Measurements from ENCODE around the gene MYL12B.

MYL12B gene

GRCh38 chr18:3236470-3236869 lies 25.5 kb upstream of the MYL12B start:
- DNase-seq, result no peak

DNA sequence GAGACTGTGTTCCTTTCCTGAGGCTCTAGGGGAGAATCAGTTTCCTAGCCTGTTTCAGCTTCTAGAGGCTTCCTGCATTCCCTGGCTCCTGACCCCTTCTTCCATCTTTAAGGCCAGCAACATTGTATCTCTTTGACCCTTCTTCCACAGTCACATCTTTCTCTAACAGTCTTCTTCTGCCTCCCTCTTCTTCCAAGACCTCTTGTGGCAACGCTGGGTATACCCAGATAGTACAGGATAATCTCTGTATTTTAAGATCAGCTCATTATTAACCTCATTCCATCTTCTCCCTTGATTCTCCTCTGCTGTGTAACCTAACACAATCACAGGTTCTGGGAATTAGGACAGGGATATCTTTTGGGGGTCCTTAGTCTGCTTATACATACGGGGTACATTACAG lies 23.2 kb upstream of the MYL12B start:
- no peak for DNase-seq

- no peak for DNase-seq
Measured at GRCh38 chr18:3245185-3245564, 16.8 kb upstream of the MYL12B start.

GRCh38 chr18:3245853-3246634 lies 15.9 kb upstream of the MYL12B start:
- DNase-seq, result peak; percentile 83

GRCh38 chr18:3246635-3247239 lies 15.2 kb upstream of the MYL12B start:
- no peak for DNase-seq

DNA sequence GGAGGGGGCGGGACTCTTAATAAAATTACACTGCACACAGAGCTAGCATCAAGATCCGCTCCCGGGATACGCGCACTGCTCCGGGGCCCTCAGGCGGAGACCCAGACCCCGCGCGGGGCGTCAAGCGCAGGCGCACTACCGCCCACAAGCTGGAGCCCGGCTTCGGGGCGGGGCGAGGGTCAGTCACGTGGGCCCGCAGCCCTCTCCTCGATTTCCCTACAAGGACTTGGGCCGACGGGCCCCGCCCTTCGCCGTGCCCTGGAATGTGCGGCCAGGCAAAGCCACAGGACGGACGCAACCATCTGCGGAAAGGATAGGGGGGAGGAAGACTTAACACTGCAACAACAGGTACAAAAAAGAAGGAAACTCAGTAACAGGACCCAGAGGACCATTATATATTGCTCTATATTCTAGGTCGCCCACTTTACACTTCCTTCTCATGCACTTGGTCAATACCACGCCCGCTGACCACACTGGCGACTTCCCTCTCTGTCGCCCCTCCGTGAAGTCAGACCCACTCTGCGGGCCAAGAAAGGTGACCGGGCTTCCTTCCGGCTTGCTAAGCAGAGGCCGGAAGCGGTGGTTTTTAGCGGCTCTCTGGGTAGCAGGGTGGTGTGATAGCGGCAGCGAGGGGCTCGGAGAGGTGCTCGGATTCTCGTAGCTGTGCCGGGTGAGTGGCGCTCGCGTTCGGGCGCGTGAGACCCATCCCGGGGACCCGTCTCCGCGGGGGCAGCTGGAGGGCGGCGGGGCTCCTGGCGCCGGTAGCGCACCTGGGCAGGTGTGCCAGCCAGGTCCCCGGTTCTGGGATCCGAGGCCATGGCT lies 14.5 kb upstream of the MYL12B start, which contains the start of gene MYL12A:
Gene MYL12A (plus strand): TSS at position 562 of the 822 bp plus-strand sequence. CDS start 5,447 bp downstream, outside the sequence.
- DNase-seq, result peak; percentile 98

DNA sequence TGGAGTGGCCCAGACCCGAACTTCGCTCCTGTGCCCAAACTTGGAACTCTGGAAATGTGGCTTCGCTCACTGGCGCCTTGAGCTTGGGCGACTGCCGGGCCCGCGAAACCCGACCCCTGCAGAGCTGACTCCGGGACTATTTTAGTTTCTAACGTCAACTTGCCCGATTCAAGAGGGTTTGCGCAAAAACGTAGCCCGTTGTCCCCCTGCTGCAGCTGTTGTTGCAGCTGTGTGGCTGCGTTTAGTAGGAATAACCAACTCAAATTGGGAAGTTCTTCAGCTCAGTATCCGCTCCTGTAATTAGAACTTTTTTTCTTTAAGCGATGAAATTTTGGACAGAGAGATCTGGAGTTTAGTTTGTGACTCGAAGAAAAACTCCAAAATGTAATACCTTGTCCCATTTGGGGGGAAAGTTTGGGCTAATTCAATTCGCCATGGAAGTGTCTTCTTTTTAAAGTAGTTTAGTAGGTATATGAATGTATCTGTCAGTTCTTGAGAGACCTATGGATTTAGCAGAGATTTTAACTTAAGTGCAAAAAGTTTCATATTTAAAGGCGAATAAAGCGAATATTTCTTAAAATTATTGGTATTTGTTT lies 13.8 kb upstream of the MYL12B start:
- DNase-seq, result no peak

DNA sequence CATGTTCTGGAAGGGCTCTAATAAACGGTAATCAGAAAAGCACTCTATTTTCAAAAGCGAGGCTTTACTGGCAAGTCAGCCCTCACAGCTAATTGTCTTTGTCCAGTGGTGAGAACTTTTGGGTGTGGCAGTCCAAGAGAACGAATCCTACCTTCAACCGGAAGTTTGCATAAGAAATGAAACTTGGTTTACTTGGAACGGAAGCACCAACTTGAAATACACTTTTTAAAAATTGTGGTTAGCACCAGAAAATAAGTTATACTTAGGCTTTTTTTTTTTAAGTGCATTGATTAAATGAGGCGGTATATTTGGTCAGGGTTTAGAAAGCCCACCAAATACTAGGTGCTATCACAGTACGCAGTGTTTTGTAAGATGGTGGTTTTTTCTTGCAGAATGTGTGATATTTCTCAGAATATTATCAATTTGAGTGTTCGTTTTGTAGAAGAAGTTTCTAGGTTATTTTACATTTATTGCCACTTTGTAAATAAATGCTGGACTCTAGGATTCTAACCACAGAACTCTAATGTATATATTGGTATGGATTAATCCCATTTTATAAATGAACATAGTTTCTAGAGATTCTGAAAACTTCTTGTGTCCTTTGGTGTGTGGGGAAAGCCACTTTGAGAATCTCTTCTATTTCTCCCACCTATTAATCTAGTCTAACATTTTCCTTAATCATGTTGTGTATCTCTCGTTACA lies 13.1 kb upstream of the MYL12B start:
- no peak for DNase-seq

DNA sequence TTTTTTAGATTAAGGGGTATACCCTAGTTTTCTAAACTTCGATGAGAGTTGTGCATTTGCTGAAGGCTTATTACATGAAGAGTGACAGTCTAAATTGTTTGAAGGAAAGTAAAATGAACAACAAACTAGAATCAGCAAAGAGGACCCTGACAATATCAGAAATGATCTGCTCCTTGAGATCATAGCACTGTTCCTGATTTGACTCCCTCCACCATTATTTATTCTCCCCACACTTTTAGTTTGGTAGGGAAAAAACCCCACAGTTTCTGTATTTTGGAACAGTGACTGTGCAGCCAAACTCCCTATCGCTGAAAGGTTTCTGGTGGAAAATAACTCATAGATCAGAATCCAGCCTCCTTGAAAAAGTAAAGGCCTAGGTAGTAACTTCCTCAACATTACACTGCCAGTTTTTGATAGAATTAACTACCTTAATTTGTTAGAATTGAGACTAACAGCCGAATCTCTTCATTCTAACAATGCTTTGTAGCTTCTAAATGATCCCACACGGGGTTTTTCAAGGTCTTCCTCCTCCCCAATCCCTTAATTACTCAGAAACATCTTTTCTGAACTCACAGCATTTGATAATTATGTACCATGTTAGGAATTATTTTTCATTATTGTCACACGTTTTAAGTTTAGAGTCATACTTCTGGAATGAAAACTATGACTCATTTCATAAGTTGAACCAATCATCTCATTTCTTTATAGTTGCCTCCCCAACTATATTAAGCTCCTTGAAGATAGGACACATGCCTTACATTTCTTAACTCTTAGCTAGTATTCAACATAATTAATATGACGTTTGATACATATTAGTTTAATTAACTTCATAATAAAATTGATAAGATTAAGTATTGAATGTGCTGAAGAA lies 11.5 kb upstream of the MYL12B start:
- DNase-seq, result no peak

DNA sequence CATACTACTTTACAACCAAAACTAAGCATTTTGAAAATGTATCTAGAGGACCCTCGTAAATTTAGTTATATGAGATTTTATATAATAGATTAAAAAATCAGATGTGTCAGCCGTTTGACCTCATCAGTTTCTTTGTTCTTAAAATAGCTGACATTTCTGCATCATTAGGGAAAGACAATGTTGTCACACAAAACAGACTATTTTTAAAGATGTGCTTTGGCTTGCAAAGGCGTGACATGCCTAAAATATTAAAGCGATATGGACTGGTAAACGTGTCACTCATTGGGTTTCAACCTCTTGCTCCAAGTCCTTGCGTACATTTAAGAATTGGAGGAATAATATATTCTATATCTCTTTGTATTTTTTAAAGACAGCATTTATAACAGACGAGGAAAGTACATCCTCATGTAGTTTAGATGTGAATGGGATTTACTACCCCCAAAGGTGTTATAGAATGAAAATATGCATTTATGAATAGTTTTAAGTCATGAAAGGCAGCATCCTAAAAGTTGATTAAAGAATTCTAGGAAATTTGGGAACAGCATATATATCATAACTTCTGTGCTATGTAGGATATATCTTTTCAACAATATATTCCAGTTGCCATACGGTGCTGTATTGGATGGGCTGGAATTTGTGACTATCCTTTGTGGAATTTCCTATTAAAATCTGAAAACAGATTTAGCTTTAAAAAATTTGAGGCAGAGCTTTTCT lies 10.5 kb upstream of the MYL12B start:
- DNase-seq, result no peak

GRCh38 chr18:3251963-3252277 lies 10.0 kb upstream of the MYL12B start:
- DNase-seq, result no peak

- DNase-seq, result no peak
Measured at GRCh38 chr18:3252843-3253242, 9.1 kb upstream of the MYL12B start.

DNA sequence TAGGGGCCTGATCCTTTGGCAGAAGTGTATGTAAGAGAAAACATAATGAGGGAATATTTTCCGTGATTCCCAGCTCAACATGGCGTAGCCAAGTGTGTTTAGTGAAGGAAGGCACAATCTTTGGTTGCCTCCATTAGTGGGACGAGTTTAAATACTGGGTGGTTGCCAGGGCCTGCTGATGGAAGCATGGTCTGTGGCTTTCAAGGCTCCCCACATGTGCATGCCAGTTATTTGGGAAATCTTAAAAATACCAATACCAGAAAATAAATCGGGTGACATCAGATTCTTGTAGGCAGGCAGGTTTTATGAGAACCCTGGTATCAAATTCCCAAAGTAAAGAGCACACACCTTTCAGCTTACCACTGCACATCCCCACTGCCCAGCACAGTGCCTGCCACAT lies 7.2 kb upstream of the MYL12B start:
- no peak for DNase-seq

- no peak for DNase-seq
Measured at GRCh38 chr18:3255611-3256165, 6.2 kb upstream of the MYL12B start.

- no peak for DNase-seq
Measured at GRCh38 chr18:3256693-3257626, 5.0 kb upstream of the MYL12B start.

GRCh38 chr18:3257627-3258120 lies 4.3 kb upstream of the MYL12B start:
- no peak for DNase-seq

DNA sequence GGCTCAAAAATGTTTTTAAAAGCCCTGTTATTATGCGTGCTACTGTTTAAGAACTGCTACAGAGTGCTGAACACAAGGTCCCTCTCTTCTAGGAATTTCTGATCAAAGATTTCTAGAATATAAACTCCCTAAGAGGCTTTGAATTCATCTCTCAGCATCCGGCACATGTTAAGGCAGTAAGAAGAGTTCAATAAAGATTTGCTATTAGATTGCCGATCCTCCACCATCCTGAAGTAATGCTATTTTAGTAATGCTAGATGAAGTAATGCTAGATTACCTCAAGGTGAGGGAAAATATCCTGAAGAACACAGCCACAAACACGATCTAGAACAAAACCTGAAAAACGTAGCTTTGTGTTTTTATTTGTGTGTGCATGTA lies 949 bp upstream of the MYL12B start:
- DNase-seq, result peak; percentile 76

- no peak for DNase-seq
Measured at GRCh38 chr18:3262234-3263131, 550 bp downstream of the MYL12B start.
